HCT116 (cell line): ENCODE results near the gene ASB7. TPM values are rescaled to one million over a fixed set of nuclear protein-coding genes. Genes with fewer than 3 reads are reported as not detected.

ENCODE experiments used
- ATAC-seq: fragments of 200-7000 bp; cut with Tn5 transposase; 2 replicates; pipeline ENCODE4 v1.9.1; 2020; ENCODE audit warnings: mild to moderate bottlenecking, moderate library complexity
- BruUV-seq: library from RNA; stranded (reverse); fragments of 400-500 nt; replicated peaks from 2 replicates; lab custom pipeline; 2021; lab: Mats Ljungman, UMichigan
- CTCF ChIA-PET: fragments of 300-600 bp; sonication (Branson Sonifier 250); formaldehyde crosslinking; loops from one replicate; lab custom pipeline; 2021; ENCODE audit warnings: antibody characterized with exemption; lab: Charles Lee
- POLR2A ChIA-PET: fragments of 300-600, 350-600 bp; sonication (Branson Sonifier 250); formaldehyde crosslinking; loops from one replicate; lab custom pipeline; 2021; ENCODE audit warnings: antibody characterized with exemption; lab: Charles Lee
- RAD21 ChIA-PET, 2 experiments: fragments of 300-600 bp; sonication (Branson Sonifier 250); formaldehyde crosslinking; loops; one replicate each; lab custom pipeline; 2023; ENCODE audit warnings: low total read pairs in 2 of 2; ENCODE audit not compliant: uncharacterized antibody in 2 of 2, unreplicated experiment in 2 of 2, low non-redundant PET in 1 of 2; lab: Charles Lee
- DNase-seq: peaks from one replicate; pipeline ENCODE4 v3.0.0-alpha.2; 2010; ENCODE audit warnings: low read depth, low spot score
- H2AFZ ChIP-seq: fragments of 200-600 bp; shearing (Covaris generic), sonication (generic); 2 replicates; pipeline ENCODE4 v1.6.1; 2017; ENCODE audit warnings: low read depth, mixed run types, mixed read lengths, antibody characterized with exemption, low read length; ENCODE audit not compliant: poor library complexity, severe bottlenecking
- H3K27ac ChIP-seq: 2 replicates; pipeline ENCODE4 v1.5.1; 2012; ENCODE audit warnings: low read depth, low read length
- H3K27me3 ChIP-seq: fragments of 200-600 bp; sonication (generic); 2 replicates; pipeline ENCODE4 v1.6.1; 2016; ENCODE audit warnings: mixed run types, low read length, mixed read lengths; ENCODE audit not compliant: insufficient read depth
- H3K36me3 ChIP-seq, 2 experiments: fragments of 200-500 bp in 1 of 2; fragments of 200-600 bp in 1 of 2; sonication (Bioruptor generic) in 1 of 2; sonication (generic) in 1 of 2; 2 replicates each; pipeline versions ENCODE4 v1.5.1 to v1.6.1; 2014 to 2016; ENCODE audit warnings: low read length in 2 of 2, inconsistent platforms in 1 of 2, mixed read lengths in 1 of 2, mixed run types in 1 of 2; ENCODE audit not compliant: insufficient read depth in 2 of 2, control insufficient read depth in 1 of 2
- H3K4me1 ChIP-seq, 2 experiments: fragments of 200-600 bp in 1 of 2; sonication (generic) in 1 of 2; 2 replicates each; pipeline versions ENCODE4 v1.5.1 to v1.6.1; 2012 to 2017; ENCODE audit warnings: low read length in 2 of 2, inconsistent platforms in 1 of 2, mild to moderate bottlenecking in 1 of 2, mixed read lengths in 1 of 2, mixed run types in 1 of 2, moderate library complexity in 1 of 2; ENCODE audit not compliant: insufficient read depth in 2 of 2, control insufficient read depth in 1 of 2
- H3K4me2 ChIP-seq: fragments of 200-600 bp; sonication (generic); 2 replicates; pipeline ENCODE4 v1.6.1; 2017; ENCODE audit warnings: mixed run types, low read length, mixed read lengths
- H3K4me3 ChIP-seq, 2 experiments: fragments of 200-600 bp in 1 of 2; sonication (generic) in 1 of 2; replicated peaks in 1 of 2; 2 replicates each; pipeline ENCODE4 v1.5.1; 2011 to 2016; ENCODE audit warnings: low read length in 2 of 2, control low read depth in 1 of 2, low read depth in 1 of 2, mild to moderate bottlenecking in 1 of 2, mixed read lengths in 1 of 2, mixed run types in 1 of 2
- H3K79me2 ChIP-seq: fragments of 200-600 bp; sonication (generic); 2 replicates; pipeline ENCODE4 v1.6.1; 2017; ENCODE audit warnings: mild to moderate bottlenecking, mixed run types, low read length, moderate library complexity, mixed read lengths; ENCODE audit not compliant: insufficient read depth
- H3K9ac ChIP-seq: fragments of 200-600 bp; sonication (generic); 2 replicates; pipeline ENCODE4 v1.6.1; 2016; ENCODE audit warnings: low read length, mixed read lengths
- H3K9me2 ChIP-seq: fragments of 200-600 bp; sonication (generic), shearing (Covaris generic); 2 replicates; pipeline ENCODE4 v1.6.1; 2017; ENCODE audit warnings: mixed run types, mild to moderate bottlenecking, moderate library complexity; ENCODE audit not compliant: insufficient read depth
- H3K9me3 ChIP-seq, 2 experiments: fragments of 200-500 bp in 1 of 2; fragments of 200-600 bp in 1 of 2; sonication (Bioruptor generic) in 1 of 2; sonication (generic) in 1 of 2; 2 replicates each; pipeline ENCODE4 v1.6.1; 2014 to 2017; ENCODE audit warnings: low read length in 2 of 2, mixed read lengths in 2 of 2, inconsistent platforms in 1 of 2, low read depth in 1 of 2, mild to moderate bottlenecking in 1 of 2, mixed run types in 1 of 2, moderate library complexity in 1 of 2; ENCODE audit not compliant: control insufficient read depth in 1 of 2, insufficient read depth in 1 of 2
- H4K20me1 ChIP-seq: fragments of 200-600 bp; sonication (generic), shearing (Covaris generic); 2 replicates; pipeline ENCODE4 v1.6.1; 2017; ENCODE audit warnings: mixed run types, mild to moderate bottlenecking, moderate library complexity; ENCODE audit not compliant: insufficient read depth
- CTCF ChIP-seq, 3 experiments: fragments of 200-600 bp in 1 of 3; sonication (generic) in 1 of 3; IDR thresholded peaks in 2 of 3; conservative IDR thresholded peaks in 1 of 3; 2 replicates each; pipeline ENCODE4 v1.5.1; 2012 to 2017; ENCODE audit warnings: low read depth in 2 of 3, low read length in 2 of 3, antibody characterized with exemption in 1 of 3, borderline replicate concordance in 1 of 3, control low read depth in 1 of 3, mild to moderate bottlenecking in 1 of 3, mixed read lengths in 1 of 3, mixed run types in 1 of 3, moderate library complexity in 1 of 3; ENCODE audit not compliant: insufficient read depth in 1 of 3
- RAD21 ChIP-seq: IDR thresholded peaks from 2 replicates; pipeline ENCODE4 v1.6.1; 2012; ENCODE audit warnings: low read depth, mild to moderate bottlenecking
- REST ChIP-seq: IDR thresholded peaks from 2 replicates; pipeline ENCODE4 v1.6.1; 2012; ENCODE audit warnings: low read depth
- intact Hi-C: fragments of 100-400 bp; cut with micrococcal nuclease; formaldehyde crosslinking; loops from 2 replicates; pipeline ENCODE4 v1.10.0; 2022
- total RNA-seq: library from RNA; stranded (reverse); gene quantifications from one replicate; pipeline ENCODE4 v1.2.1, GENCODE V29; 2021; ENCODE audit not compliant: unreplicated experiment

ASB7 gene
- total RNA-seq, 1 experiment from 2014 or later: 16.6 TPM

GRCh38 chr15:100627789-100628395 lies 25.5 kb downstream of the ASB7 start:
- no TSS peak for BruUV-seq
- no peaks in the 10 kb centered on the region for H3K9me2 ChIP-seq
- RAD21 ChIA-PET: no interaction called here
- CTCF ChIA-PET: interaction anchor here (1.2 kb wide), 2 partner anchors 13 to 380 kb away, joined by 3 to 5 read pairs; no protein-coding TSS in a partner anchor
- H3K4me2 ChIP-seq: no peak overlapping the region
- no peaks in the 10 kb centered on the region for H3K4me1 ChIP-seq
- H4K20me1 ChIP-seq: no peaks in the 10 kb centered on the region
- peak; percentile 92 for ATAC-seq
- no peaks in the 10 kb centered on the region for H3K27me3 ChIP-seq
- no peak overlapping the region for H3K9ac ChIP-seq
- TF ChIP-seq REST (no peak), RAD21 (peak; percentile 86), CTCF (IDR thresholded peaks at IDR 0.05 in 2 of 3, conservative IDR thresholded peaks at IDR 0.05 in 1 of 3; ENCODE audit: borderline replicate concordance in 1 of 3, insufficient read depth in 1 of 3, low read depth in 2 of 3, low read length in 2 of 3) (peak; percentile 69 to 84 (median 73))
- no peaks in the 10 kb centered on the region for H3K9me3 ChIP-seq
- intact Hi-C loops: loop anchor here (1.0 to 5.0 kb wide), 4 partner anchors 245 to 630 kb away; partner anchors contain the start of gene LRRK1
- POLR2A ChIA-PET: no interaction called here
- no peak overlapping the region for H2AFZ ChIP-seq
- peak; percentile 69 for DNase-seq
- H3K79me2 ChIP-seq: peaks cover 12% of the 10 kb centered on the region; the same call in 1 of the 2 replicates
- H3K4me3 ChIP-seq: no peak overlapping the region
- peaks cover 5 to 9% of the 10 kb centered on the region in 2 experiments; a peak in 3 of 4 replicates for H3K36me3 ChIP-seq
- H3K27ac ChIP-seq: no peak overlapping the region
